Measurements from ENCODE around the gene PHF21A.

- TF ChIP-seq RARB (CRISPR knock-in tag; IDR thresholded peaks at IDR 0.05) (no peak), ZFP3 (CRISPR knock-in tag; IDR thresholded peaks at IDR 0.05) (no peak), ARNTL (CRISPR knock-in tag; IDR thresholded peaks at IDR 0.05; ENCODE audit: borderline replicate concordance, low read depth) (no peak), ESRRG (CRISPR knock-in tag; IDR thresholded peaks at IDR 0.05) (no peak), SNAI2 (CRISPR knock-in tag; IDR thresholded peaks at IDR 0.05) (no peak), BACH2 (CRISPR knock-in tag; IDR thresholded peaks at IDR 0.05; ENCODE audit: borderline replicate concordance) (no peak), CSDC2 (CRISPR knock-in tag; IDR thresholded peaks at IDR 0.05) (no peak), TOX (CRISPR knock-in tag; IDR thresholded peaks at IDR 0.05; ENCODE audit: borderline replicate concordance) (no peak), CSRNP3 (CRISPR knock-in tag; IDR thresholded peaks at IDR 0.05) (no peak), GLIS3 (CRISPR knock-in tag; IDR thresholded peaks at IDR 0.05) (no peak), PATZ1 (CRISPR knock-in tag; IDR thresholded peaks at IDR 0.05; ENCODE audit: borderline replicate concordance) (no peak), ZNF70 (CRISPR knock-in tag; IDR thresholded peaks at IDR 0.05) (no peak), ZNF8 (CRISPR knock-in tag; IDR thresholded peaks at IDR 0.05) (no peak), ZC3H10 (CRISPR knock-in tag; IDR thresholded peaks at IDR 0.05) (no peak)
Observed at GRCh38 chr11:46066335-46066734, 54.9 kb downstream of the PHF21A start.

All from SK-N-SH treated with all-trans-retinoic acid at 6 μM for 48 hours (cell line).